WTC11 (cell line): ENCODE results near the gene TRPM2. TPM values are rescaled to one million over a fixed set of nuclear protein-coding genes. Genes with fewer than 3 reads are reported as not detected.

ENCODE experiments used
- ATAC-seq: fragments of 200-7000 bp; cut with Tn5 transposase; 2 replicates; pipeline ENCODE4 v1.10.0; 2021; ENCODE audit warnings: mild to moderate bottlenecking, moderate library complexity
- CTCF ChIA-PET: fragments of 300-600 bp; sonication (Branson Sonifier 250); formaldehyde crosslinking; loops from one replicate; lab custom pipeline; 2021; ENCODE audit warnings: antibody characterized with exemption; lab: Charles Lee
- POLR2A ChIA-PET: fragments of 350-600 bp; sonication (Branson Sonifier 250); formaldehyde crosslinking; loops from one replicate; lab custom pipeline; 2021; ENCODE audit warnings: antibody characterized with exemption; lab: Charles Lee
- DNase-seq: peaks from one replicate; pipeline ENCODE4 v3.0.0; 2021; ENCODE audit warnings: low spot score
- H3K27ac Mint-ChIP-seq: 2 replicates; pipeline ENCODE4 v1.8.0; 2021; ENCODE audit warnings: mixed read lengths
- H3K27me3 Mint-ChIP-seq: 2 replicates; pipeline ENCODE4 v1.8.0; 2021; ENCODE audit warnings: low read depth, mild to moderate bottlenecking, moderate library complexity, mixed read lengths
- H3K36me3 Mint-ChIP-seq: 2 replicates; pipeline ENCODE4 v1.8.0; 2021; ENCODE audit warnings: mixed read lengths
- H3K4me1 Mint-ChIP-seq: 2 replicates; pipeline ENCODE4 v1.8.0; 2022; ENCODE audit warnings: mixed read lengths
- H3K4me3 Mint-ChIP-seq: 2 replicates; pipeline ENCODE4 v1.8.0; 2021; ENCODE audit warnings: mild to moderate bottlenecking, moderate library complexity, mixed read lengths
- H3K9me3 Mint-ChIP-seq: 2 replicates; pipeline ENCODE4 v1.8.0; 2021; ENCODE audit warnings: mixed read lengths
- ARID4B ChIP-seq: sonication (generic); formaldehyde crosslinking; IDR thresholded peaks from 2 replicates; pipeline ENCODE4 v1.8.0; 2023; ENCODE audit warnings: missing genetic modification reagents, mild to moderate bottlenecking, borderline replicate concordance
- E2F5 ChIP-seq: sonication (generic); formaldehyde crosslinking; IDR thresholded peaks from 2 replicates; pipeline ENCODE4 v1.8.1; 2022; ENCODE audit warnings: mild to moderate bottlenecking, moderate library complexity, missing genetic modification reagents
- ESRRA ChIP-seq: sonication (generic); formaldehyde crosslinking; IDR thresholded peaks from 2 replicates; pipeline ENCODE4 v1.8.1; 2022; ENCODE audit warnings: mild to moderate bottlenecking, missing genetic modification reagents, borderline replicate concordance
- FOXK1 ChIP-seq: sonication (generic); formaldehyde crosslinking; IDR thresholded peaks from 2 replicates; pipeline ENCODE4 v1.8.0; 2022; ENCODE audit warnings: mild to moderate bottlenecking, moderate library complexity, missing genetic modification reagents
- FOXP4 ChIP-seq: sonication (generic); formaldehyde crosslinking; IDR thresholded peaks from 2 replicates; pipeline ENCODE4 v1.8.0; 2022; ENCODE audit warnings: mild to moderate bottlenecking, missing genetic modification reagents
- GRHL2 ChIP-seq: fragments of 250-450 bp; sonication (Bioruptor Pico); IDR thresholded peaks from 2 replicates; pipeline ENCODE4 v1.8.0; 2022; ENCODE audit warnings: mild to moderate bottlenecking, moderate library complexity; ENCODE audit not compliant: insufficient replicate concordance, severe bottlenecking
- HMGXB4 ChIP-seq: sonication (generic); formaldehyde crosslinking; IDR thresholded peaks from 2 replicates; pipeline ENCODE4 v1.8.1; 2023; ENCODE audit warnings: mild to moderate bottlenecking, moderate library complexity, missing genetic modification reagents
- NFE2L1 ChIP-seq: sonication (generic); formaldehyde crosslinking; IDR thresholded peaks from 2 replicates; pipeline ENCODE4 v1.8.1; 2023; ENCODE audit warnings: missing genetic modification reagents
- PREB ChIP-seq: sonication (generic); formaldehyde crosslinking; IDR thresholded peaks from 2 replicates; pipeline ENCODE4 v1.8.1; 2022; ENCODE audit warnings: mild to moderate bottlenecking, missing genetic modification reagents, moderate library complexity, borderline replicate concordance
- PRRX2 ChIP-seq: fragments of 250-450 bp; sonication (Bioruptor Pico); IDR thresholded peaks from 2 replicates; pipeline ENCODE4 v1.8.0; 2021; ENCODE audit warnings: mild to moderate bottlenecking
- SP1 ChIP-seq: sonication (generic); formaldehyde crosslinking; conservative IDR thresholded peaks from 2 replicates; pipeline ENCODE4 v1.8.1; 2022; ENCODE audit warnings: missing genetic modification reagents
- TEAD1 ChIP-seq: sonication (generic); formaldehyde crosslinking; IDR thresholded peaks from 2 replicates; pipeline ENCODE4 v1.8.0; 2022; ENCODE audit warnings: mild to moderate bottlenecking, missing genetic modification reagents
- ZNF281 ChIP-seq: sonication (generic); formaldehyde crosslinking; IDR thresholded peaks from 2 replicates; pipeline ENCODE4 v1.8.0; 2023; ENCODE audit warnings: mild to moderate bottlenecking, missing genetic modification reagents
- total RNA-seq: library from RNA; stranded (reverse); gene quantifications from 3 replicates; pipeline ENCODE4 v1.2.3, GENCODE V29; 2021

TRPM2 gene
- total RNA-seq, 1 experiment from 2014 or later: 0.92 TPM

- no peak for TF ChIP-seq FOXP4
- TF ChIP-seq SP1 (CRISPR knock-in tag): no peak
- no peak for TF ChIP-seq TEAD1
- no peak for TF ChIP-seq HMGXB4 (CRISPR knock-in tag)
- TF ChIP-seq ZNF281 (CRISPR knock-in tag): no peak
- no peak for TF ChIP-seq E2F5
- no peak for TF ChIP-seq GRHL2
- TF ChIP-seq FOXK1 (CRISPR knock-in tag): no peak
- no peak for TF ChIP-seq NFE2L1 (CRISPR knock-in tag)
- TF ChIP-seq ARID4B (CRISPR knock-in tag): no peak
- TF ChIP-seq PRRX2 (CRISPR knock-in tag): no peak
- no peak for TF ChIP-seq PREB (CRISPR knock-in tag)
- no peak for TF ChIP-seq ESRRA (CRISPR knock-in tag)
- ATAC-seq: peak; percentile 50; the same call in 1 of the 2 replicates
These were observed 61.9 kb downstream of the TRPM2 start for GRCh38 chr21:44415073-44416025.

More at GRCh38 chr21:44415073-44416025, 61.9 kb downstream of the TRPM2 start:
- H3K27me3 Mint-ChIP-seq: no peaks in the 10 kb centered on the region
- no peak overlapping the region for H3K4me3 Mint-ChIP-seq
- ChIA-PET POLR2A (no interaction called here), CTCF (interaction anchor here (1.0 kb wide), 1 partner anchor 29 kb away, joined by 4 read pairs; no protein-coding TSS in a partner anchor)
- peaks cover 15% of the 10 kb centered on the region for H3K9me3 Mint-ChIP-seq
- H3K36me3 Mint-ChIP-seq: peaks cover 11% of the 10 kb centered on the region; the same call in 1 of the 2 replicates
- DNase-seq: no peak
- no peaks in the 10 kb centered on the region for H3K4me1 Mint-ChIP-seq
- H3K27ac Mint-ChIP-seq: no peak overlapping the region
